Pulmonary artery endothelial cell (primary cell): Measurements from ENCODE around the gene RAD51B. TPM values are rescaled to one million over a fixed set of nuclear protein-coding genes. Genes with fewer than 3 reads are reported as not detected.
"Not testable (repeated sequence)": the region's sequence is repeated elsewhere in the genome, so short reads cannot be mapped to it uniquely, and the experiment has no call there.

Experiments used
- DNase-seq: peaks from one replicate; pipeline ENCODE4 v3.0.0-alpha.2; 2011; ENCODE audit warnings: low read depth, low spot score
- total RNA-seq: library from RNA; depleted of rRNA; stranded (reverse); fragments of >200 nt; gene quantifications from 2 replicates; pipeline ENCODE4 v1.2.3, GENCODE V29; 2014

RAD51B gene
- total RNA-seq, 1 donor from 2014 or later: 9.8 TPM

DNA sequence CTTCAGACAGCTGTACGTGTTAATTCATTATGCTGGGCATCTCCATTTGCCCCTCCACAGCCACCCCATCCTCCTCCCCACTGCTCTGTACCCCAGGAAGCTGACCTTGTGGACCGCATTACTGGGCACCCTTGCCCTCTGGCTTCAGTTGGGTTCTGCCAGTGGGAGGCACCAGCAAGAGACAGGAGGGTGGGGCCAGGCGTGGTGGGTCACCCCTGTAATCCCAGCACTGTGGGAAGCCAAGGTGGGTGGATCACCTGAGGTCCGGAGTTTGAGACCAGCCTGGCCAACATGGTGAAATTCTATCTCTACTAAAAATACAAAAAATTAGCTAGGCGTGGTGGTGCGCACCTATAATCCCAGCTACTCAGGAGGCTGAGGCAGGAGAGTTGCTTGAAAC lies 843.2 kb downstream of the RAD51B start:
- DNase-seq: not testable (repeated sequence)

DNA sequence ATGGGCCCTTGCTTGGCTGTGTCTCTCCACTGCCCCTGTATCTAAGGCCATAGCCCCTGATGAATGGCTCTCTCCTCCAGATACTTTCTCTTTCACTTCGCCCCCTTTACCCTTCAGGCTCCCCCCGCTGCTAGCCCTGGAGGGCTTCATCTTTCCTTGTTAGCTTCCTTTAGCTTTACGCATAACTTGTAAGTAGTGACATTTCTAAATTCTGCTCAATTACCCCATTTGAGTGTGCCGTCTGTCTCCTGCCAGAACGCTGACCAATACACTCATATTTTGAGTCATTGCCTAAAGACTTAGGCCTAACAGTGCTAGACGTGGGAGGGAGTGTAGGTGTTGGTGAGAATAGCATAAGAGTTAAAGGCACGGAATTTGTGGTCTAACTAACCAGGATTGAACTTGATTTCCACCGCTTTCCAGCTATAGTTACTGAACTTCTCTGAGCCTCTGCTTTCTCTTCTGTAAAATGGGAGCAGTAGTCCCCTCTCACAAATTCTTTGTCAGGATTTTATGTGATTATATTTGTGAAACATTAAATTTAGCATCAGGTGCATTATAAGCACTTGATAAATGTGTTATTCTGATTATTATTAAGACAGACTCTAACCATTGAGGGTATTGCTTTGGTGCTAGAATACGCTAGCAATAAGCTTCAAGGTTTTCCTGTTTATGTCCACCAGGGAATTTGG lies 844.0 kb downstream of the RAD51B start:
- no peak for DNase-seq

DNA sequence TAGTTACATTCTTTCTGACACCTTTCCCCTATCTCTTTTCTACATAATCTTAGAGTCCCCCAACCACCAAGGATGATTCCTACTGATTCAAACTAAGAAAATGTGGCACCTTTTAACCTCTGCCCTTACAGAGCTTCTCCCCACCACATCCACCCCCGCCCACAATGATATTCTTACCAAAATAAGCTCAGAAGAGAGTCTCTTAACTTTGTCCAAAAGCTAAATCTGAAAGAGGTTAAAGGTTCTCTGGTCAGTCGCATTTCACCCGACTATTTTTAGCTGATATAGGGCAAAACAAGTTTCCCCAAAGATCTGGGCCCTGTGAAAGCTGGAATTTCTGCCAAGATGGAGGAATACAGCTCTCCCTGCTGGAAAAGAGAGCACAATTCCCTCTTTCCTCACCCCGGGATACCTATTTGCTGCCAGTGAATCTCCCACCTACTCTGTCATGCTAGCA lies 844.7 kb downstream of the RAD51B start:
- DNase-seq: no peak

DNA sequence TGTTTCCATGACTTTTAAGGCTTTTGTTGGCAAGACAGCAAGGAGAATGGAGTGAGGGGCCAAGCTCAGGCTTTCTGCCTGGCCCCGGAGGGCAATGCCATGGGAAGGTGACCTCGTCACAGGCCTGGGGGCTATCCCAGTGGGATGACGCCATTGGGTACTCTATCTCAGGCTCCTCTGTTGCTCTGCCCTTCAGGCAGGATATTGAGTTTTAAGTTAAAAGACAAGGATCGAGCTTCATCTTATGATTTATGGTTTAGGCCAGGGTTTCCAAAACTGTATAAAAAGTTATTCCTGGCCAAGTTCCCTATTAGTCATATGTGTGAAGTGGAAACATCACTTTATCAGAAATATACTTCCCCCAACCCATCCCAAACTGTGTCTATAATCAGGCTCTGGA lies 845.6 kb downstream of the RAD51B start:
- DNase-seq: no peak

DNA sequence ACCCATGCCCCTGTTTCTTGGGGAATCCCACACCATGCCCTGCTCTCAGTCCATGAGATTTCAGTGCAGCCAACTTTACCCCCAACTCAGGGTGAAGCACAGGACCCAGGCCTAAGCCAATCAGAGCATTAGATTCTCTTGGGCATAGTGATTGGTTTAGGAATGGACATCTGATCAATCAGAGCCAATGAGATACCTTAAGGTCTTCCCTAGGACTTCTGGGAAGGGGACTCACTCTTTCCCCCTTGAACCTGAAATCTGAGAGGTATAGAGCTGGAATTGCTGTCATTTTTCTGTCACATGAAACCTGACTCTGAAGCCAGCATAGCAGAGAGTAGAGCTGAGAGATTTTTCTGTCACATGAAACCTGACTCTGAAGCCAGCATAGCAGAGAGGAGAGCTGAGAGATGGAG lies 846.2 kb downstream of the RAD51B start:
- DNase-seq: no peak

DNA sequence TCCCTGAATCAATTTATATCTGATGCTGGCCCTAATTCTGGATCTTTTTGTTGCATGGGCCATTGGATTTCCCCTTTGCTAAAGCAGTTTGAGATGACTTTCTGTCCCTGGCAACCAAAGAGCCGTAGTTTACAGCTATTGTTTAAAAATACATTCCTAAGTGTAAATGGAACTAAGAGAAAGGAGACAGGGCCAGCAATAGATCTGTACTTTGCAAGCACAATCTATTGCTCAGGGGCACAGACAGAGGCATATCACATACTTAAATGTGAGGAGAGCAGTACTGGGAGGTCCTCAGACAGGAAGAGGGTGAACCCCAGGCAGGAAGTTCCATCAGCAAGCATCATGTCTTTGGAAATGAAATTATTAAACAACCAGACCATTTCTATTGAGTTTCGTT lies 846.7 kb downstream of the RAD51B start:
- DNase-seq: no peak

DNA sequence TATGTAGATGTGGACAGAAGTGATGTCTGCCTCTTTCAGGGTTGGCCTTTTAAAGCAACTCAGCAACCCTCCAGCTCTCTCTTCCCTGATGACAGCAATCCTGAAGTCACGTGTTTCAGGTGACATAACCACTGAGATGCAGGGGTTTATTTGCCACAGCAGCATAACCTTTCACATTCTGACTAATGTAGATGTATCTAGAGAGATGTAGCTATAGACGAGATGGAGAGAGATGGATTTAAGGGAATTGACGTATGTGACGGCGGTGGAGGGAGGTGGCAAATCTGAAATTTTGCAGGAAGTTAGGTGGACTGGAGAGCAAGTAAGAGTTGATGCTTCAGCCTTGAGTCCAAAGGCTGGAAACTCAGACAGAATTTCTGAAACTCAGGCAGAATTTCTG lies 847.3 kb downstream of the RAD51B start:
- no peak for DNase-seq

DNA sequence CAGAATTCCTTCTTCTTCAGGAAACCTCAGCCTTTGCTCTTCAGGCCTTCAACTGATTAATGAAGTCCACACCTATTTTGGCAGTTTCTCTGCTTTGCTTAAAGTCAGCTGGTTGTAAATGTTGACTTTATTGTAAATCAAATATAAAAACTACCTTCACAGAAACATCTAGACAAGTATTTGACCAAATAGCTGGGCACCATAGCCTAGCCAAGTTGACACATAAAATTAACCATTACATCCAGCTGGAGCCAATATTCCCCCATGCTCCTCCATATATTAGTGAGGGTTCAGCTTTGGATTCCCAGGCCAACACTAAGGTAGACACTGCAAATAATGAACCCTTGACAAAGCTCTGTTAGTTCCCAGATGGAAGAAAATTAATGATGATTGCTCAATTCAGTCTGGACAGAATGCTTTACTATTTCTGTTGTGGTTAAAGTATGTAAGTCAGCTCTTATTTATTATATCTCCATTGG lies 847.8 kb downstream of the RAD51B start:
- no peak for DNase-seq

DNA sequence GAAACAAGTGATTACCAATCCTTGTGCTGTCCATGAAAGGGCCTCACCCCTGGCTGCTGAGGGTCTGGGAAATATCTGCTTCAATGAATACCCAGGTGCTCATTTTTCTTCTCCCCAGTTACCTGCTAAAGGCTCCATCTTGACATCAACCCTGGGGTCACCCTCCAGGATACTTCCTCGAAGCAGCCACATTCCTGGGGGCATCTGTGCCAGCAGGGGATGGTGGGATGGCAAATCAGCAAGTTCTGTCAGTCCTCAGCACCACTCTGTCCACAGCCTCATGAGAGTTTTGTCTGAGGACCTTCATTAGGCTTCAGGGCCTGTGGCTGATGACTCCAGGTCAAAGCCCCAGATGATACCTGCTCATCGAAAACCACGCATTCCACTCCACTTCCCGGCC lies 848.4 kb downstream of the RAD51B start:
- DNase-seq: no peak

DNA sequence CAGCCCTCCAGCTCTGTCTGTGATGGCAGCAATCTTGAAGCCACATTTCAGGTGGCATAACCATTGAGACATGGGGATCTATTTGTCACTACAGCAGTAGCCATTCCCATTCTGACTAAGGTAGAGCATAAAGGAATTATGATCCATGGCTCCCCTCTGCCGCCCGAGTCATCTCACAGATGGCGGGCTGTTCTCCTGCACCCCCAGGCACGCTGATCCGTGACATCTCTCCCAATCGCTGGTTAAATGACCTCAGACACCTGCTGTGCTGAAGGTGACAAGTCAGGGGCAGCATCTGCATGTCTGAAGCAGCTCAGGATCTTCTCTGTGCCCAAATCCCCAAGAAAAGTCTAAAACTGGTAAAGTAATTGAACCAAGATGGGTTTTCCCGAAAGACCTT lies 849.0 kb downstream of the RAD51B start:
- no peak for DNase-seq

DNA sequence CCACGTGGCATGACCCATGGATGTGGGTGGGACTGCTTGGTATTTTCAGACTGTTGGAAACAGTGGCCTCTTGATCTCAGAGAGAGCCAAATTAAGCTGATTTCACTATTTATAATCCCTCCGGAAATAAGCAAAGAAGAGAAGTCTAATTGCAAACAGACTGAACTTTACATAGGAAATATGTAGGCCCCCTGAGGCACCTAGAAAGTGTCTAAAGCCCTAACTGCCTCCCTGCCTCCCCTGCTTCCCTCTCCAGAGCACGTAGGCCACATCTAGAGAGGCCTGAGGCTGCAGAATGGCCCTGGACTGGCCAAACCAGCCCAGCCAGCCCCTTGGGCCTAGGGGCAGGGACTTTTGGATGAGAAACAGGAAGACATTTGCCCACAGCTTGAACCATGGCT lies 849.5 kb downstream of the RAD51B start:
- DNase-seq: no peak

DNA sequence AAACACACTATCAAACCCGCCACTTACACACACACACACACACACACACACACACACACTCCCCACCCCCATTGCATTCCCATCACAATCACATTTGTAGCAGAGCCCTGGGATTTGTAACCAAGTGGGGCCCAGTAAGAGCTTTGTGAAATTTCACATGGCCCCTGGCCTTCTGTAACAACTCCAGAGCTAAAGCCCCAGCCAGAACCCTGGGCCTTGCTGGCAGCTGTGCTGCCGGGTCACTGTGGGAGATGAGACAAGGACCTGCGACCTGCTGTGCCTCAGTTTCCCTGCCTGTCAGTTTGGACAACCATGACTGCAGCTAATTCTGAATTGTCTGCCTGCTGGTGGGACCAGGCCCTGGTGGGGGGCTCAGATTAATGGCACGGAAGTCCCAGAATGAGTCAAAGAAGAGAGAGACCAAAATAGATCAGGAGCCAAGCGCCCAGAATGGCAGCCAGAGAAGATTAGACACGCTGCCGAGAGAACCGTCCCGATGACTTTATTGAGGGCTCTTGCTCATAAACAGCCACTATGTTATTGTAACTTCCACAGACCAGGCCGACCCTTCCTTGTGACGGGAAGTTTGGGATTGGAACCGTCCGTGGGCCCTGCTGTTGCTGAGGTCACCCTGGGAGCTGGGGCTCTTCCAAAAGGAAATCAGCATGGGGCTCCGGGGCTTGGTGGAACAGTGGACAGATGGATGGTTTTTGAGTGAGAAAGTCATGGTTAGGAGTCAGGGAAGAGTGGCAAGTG lies 850.2 kb downstream of the RAD51B start:
- no peak for DNase-seq

DNA sequence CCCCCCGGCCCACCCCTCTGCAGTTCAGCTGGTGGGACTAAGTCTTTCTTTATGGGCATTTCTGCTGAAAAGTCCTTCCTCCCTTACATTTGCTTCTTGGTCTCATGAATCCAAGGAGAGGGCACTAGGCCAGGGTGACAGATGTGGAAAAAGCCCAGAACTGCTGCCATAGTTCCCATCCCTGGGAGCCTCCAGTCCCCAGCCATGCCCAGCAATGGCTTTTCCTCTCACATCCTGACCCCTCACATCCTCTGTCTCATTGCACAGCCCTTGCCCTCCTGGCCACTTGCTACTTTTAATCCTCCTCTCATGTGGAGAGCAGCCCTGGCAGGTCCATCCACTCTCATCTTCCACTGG lies 850.8 kb downstream of the RAD51B start:
- DNase-seq: no peak

DNA sequence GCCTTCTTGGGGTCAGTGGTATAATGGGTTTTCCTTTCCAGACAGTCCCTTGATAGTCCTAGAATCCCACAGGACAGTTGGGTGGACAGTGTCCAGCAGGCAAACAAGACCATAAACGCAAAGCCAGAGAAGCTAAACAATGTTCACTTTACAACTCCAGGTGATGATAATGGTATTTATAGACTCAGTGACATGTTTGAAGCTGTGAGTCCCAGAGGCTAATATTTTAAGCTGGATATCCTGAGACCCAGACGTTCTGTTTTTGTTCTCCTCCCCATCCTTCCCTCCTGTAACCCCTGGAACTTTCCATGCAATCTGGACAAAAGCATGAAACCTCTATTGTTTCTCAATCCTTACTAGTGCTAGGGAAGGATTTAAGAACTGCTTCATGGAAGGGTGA lies 852.3 kb downstream of the RAD51B start:
- DNase-seq: no peak

DNA sequence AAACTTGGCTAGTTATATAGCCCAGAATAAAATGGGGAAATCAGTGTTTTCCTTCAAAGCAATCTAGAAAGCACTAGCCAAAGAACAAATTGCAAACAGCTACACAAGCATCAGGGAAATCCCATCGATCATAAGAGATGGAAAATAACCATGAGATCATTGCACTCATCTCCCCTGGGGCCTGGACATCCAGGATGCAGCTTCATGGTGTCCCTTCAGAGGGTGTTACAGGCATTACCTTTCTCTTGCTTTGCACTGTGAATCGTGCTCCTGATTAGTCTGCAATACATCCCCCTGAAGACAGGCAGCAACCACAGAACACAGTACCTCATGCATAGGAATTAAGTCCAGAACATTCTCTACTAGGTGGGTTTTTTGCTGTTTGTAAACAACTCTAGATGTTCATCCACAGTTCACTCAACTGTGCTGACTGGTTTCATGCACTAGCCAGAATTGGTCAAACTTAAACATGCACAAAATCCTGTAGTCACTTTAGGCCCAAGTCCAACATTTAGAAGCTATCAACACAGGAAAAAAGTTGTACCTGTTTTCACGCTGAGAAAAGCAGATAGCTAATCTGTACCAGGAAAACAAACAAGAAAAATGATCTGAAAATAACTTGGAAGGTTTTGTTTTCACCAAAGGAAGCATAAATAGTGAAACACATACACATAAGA lies 853.2 kb downstream of the RAD51B start:
- no peak for DNase-seq

DNA sequence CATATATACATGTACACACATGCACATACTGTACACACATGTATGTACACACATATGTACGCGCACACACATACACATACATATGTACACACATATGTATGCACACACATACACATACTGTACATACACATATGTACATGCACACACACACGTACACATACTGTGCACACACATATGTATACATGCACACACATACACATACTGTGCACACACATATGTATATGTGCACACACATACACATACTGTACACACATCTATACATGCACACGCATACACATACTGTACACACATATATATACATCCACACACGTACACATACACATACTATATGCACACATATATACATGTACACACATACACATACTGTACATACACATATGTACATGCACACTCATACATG lies 853.9 kb downstream of the RAD51B start:
- no peak for DNase-seq

DNA sequence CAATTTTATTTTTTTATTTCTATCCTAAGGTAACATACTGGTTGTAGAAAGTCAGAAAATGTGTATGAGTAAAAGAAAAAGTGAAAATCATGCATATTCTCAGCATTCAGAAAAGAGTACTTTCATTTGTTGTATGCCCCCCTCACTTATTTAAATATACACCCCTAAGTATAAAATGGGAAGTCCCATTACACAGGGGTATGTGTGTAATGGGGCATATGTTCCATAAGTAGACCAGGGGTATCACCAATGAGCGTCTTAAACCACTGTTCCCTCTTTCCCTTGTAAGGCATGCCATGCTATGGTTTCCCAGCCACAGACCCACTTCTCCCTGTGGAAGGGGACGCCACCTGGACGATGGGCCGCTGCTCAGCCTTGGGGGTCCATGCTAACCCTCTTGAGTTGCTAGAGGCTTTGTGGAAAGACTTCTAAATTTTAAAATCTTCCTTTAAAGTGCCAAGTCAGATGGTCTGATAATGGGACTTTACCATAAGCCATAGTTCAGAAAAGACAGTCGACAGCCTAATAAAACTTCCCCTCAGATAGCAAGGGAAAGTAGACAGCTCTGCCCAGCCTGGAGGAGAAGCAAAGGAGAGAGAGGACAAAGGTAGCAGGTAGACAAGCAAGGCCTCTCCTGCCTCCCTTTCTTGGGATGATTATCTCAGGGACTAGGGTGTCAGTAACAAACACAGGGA lies 855.1 kb downstream of the RAD51B start:
- DNase-seq: no peak

DNA sequence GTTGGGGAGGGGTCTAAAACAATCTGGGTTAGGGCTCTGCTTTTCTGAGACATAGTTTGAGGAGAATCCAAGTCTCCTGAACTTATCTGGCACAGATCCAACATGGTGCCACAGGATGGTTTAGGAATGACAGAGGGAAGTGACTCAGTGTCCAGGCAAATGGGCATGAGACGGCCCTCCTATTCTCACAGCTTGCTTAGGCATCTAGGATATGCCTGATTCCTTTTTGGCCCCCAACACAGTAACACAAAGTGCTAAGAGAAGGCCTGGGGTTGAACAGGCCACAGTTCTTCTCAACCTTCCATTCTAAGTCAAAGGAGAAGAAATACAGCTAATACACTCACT lies 855.6 kb downstream of the RAD51B start:
- peak; percentile 50 for DNase-seq

DNA sequence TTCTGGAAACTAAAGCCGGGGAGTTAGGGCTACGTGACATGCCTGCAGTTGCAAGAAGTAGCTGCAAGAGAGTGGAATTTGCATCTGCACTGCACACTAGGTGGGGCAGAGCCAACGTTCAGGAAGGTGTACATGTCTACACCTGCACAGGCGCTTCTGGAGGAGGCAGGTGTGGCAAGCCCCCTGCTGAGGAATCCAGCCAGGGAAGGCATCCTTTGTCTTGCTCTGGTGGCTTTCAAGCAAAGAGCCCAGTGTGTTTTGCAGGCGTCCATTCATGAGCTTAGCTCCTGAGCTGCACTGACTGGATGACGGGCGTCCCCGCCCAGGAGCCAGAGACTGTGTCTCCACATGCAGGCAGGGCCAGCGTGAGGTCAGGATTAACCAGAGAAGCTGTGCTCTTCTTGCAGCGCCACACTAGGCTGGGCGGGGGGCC lies 856.9 kb downstream of the RAD51B start:
- no peak for DNase-seq

DNA sequence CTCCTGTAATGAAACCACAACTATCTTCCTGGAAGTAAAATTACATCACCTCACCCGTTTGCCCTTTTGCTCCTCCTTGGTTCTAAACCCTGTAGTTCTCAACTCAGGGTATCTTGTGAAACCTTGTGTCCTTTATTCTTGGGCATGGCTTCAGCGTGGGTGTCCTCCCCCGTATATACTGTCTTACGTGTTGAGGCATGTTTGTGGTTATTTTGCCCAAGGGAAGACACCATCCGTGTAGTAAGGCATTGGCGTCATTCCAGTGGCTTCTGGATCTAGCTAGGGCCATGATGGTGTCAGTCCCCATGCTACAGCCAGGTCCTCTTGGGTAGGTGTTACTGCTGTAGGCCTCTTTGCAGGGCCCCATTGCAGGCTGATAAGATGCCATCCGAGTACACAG lies 857.9 kb downstream of the RAD51B start:
- DNase-seq: no peak

DNA sequence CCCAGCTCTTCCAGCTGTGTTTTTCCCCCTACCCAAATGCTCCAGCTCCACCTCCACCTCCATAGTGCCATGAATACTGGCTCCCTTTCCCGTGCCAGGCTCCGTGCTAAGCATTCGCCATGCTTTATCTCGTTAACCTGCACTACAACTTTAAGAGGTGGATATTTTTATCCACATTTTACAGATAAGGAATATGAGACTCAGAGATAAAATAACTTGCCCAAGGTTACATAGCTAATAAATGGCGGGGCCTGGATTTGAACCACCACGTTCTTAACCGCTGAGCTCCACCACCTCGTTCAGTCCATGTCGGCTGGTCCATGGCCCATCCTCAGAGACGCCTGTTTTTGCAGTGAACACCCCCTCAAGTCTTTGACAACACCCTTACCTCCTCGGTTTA lies 858.3 kb downstream of the RAD51B start:
- DNase-seq: no peak

DNA sequence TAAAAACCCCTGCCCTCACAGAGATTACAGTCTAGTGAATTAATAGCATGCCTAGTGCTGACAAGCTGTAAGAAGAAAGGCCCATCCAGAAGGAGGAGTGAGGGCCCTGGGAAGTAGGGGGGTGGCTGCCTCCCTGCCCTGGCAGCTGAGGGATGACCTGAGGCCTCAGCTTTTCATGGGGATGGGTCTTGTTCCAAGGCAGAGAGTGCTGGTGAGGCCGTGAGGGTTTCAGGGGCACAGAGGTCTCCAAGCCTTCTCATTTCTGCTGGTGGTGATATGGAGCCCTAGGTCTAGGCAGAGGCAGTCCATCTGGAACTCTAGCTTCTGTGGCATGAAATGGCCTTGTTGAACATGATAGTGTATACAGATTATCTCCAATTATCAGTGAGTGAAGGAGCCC lies 858.9 kb downstream of the RAD51B start:
- no peak for DNase-seq
